ENCODE results near the gene STARD13.

STARD13 gene

DNA sequence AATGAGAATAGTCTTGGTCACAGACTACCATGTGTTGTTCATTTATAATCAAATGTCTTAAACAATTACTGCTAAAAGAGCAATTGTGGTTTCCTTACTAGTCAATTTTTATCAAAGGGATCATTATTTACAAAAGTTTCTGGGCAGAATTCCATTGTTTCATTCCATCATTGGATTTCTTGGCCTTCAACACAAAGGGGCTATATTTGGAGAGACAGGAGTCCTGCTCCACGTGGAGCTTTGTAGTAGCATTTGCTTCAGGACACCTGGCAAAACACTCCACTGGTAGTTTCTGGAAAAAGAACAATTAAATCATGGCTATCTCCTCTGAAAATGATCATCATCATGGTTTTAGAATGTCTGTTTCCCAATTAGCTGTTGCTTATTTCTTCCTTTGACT, 22.3 kb upstream of the STARD13 start:
- TF ChIP-seq CTCF (IDR thresholded peaks at IDR 0.05) = no peak

- TF ChIP-seq CTCF (IDR thresholded peaks at IDR 0.05) = no peak
Measured at GRCh38 chr13:33303855-33304597, 18.5 kb upstream of the STARD13 start.

GRCh38 chr13:33299626-33300025, 14.1 kb upstream of the STARD13 start:
- TF ChIP-seq CTCF (IDR thresholded peaks at IDR 0.05) = no peak

- no peak for TF ChIP-seq CTCF (IDR thresholded peaks at IDR 0.05)
Measured at GRCh38 chr13:33296793-33297425, 11.4 kb upstream of the STARD13 start.

DNA sequence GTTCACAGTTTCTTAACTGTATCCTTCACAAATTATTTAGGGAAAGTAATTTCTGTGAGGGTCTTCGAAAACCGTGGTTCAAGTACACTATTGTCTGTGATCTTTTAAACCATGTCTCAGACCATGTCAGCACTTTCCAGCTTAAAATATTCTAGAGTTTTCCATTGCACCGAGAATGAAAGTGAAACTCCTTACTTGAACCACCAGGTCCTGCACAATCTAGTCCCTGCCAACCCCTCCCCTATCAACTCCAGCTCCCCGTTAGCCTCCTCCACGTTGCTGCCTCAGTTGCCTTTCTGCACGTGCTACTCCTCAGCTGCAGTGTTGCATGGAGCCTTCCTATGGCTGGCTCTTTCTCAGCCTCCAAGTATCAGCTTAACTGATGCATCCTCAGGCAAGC, 7.2 kb upstream of the STARD13 start:
- TF ChIP-seq CTCF (IDR thresholded peaks at IDR 0.05) = no peak

DNA sequence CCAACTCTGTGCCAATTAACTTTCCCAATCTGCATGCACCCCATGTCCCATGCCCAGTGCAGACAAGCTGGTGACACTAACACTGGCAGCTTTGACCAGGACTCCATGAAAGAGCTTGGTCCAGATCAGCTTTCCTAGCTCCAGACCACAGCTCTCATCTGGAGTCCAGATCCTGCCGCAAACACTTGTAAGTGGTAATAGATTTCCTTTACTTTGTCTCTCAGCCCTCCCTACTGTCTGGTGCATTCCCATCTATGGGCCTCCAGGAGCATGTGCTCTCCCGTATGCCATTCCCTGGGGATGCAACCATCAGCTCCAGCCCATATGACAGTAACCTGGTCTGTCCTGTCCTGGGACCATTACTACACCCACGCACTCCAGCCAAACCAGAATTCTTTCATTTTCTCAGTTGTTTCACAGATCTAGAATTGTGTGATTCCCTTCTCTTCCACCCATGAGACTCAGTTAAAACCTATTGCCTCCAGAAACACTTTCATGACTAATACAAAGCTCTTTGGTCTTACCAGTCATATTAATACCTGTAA, 4.9 kb upstream of the STARD13 start:
- TF ChIP-seq CTCF (IDR thresholded peaks at IDR 0.05) = no peak

GRCh38 chr13:33289966-33290365, 4.4 kb upstream of the STARD13 start:
- no peak for TF ChIP-seq CTCF (IDR thresholded peaks at IDR 0.05)
